Activated effector memory CD4-positive, alpha-beta T cell treated with anti-CD3 and anti-CD28 coated beads, Interleukin-2, amount 50 U/mL, for 16 hours (primary cell): ENCODE data around the gene MMEL1.
A peak's percentile ranks its signal among the peaks of the same experiment; 100 is the strongest.

Experiments
- DNase-seq: peaks from one replicate; pipeline ENCODE4 v3.0.0-alpha.2; 2020

Gene MMEL1

GRCh38 chr1:2642131-2642559 is 9.3 kb upstream of the MMEL1 start:
- no peak for DNase-seq

DNA sequence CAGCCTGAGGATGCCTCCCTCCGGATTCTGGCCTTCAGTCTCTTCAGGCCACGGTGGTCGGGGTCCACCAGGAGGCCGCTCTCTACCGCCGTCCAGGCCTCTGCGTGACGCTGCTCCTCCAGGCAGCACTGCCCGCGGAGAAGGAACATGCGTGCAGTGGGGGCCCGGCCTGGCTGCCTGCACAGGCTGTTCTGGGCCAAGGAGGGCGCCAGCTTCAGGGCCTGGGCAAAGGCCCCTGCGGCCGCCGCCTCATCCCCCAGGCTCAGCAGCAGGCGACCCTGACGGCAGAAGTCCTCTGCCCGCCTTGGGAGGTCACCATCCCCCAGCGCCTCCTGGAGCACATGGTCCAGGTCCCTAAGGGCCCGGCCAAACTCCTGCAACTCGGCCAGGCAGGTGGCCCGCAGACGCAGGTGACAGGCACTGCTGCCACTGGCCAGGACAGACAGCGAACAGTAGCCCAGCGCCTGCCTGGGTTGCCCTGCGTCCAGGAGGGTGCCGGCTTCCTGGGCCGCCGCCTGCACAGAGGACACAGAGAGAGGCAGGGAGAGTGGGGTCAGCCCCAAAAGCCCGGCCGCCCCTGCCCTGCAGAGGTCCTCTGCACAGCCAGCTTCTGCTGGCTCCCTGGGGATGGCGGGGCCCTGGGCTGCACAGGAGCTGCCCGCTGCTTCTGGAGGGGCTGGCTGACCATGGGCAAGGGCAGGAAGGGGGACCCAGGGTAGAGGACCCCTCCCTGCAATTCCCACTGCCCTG is 8.7 kb upstream of the MMEL1 start:
- peak; percentile 62 for DNase-seq

GRCh38 chr1:2640626-2641025 is 7.8 kb upstream of the MMEL1 start:
- peak; percentile 54 for DNase-seq

DNA sequence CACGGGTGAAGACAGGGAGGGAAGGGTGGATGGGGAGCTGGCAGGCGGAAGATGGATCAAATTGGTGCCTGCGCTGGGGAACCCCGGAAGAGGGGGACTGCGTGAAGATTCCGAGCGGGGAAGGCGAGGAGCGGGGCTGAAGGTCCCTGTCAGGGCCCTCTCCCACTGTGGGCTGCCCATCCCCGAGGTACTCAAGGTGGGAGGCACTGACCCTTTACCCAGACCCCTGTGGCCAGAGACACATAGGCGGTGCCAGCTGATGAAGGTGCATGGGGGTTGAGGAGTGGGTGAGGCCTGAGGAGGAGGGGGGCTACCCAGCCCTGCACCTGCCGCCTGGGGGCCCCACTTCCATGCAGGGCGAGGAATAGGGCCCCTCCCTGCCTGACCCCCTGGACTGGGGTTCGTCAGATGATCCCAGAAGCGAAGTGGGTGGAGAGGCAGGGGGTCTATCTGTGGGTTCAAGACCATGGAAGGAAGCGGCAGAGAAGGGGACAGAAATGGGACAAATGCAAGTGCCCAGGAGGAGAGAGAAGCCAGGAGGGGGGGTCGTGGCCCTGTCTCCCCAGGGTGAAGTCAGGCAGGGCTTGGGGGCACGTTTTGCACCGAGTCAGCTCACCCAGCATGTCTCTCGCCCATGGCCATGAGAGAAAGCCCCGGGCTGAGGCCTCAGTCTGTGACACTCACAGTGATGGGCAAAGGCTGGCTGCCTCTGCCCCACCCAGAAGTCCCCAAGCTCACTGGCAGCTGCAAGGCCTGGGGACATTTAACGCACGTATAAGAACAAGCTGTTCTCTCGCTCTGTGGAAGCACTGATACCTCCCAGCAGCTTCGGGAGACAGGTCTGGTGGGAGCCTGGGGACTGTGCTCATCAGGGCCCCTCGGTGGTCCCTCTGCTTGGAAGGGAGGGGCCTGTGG is 7.0 kb upstream of the MMEL1 start:
- peak; percentile 58 for DNase-seq

- DNase-seq = no peak
These were observed 6.4 kb upstream of the MMEL1 start for GRCh38 chr1:2639203-2639602.

DNA sequence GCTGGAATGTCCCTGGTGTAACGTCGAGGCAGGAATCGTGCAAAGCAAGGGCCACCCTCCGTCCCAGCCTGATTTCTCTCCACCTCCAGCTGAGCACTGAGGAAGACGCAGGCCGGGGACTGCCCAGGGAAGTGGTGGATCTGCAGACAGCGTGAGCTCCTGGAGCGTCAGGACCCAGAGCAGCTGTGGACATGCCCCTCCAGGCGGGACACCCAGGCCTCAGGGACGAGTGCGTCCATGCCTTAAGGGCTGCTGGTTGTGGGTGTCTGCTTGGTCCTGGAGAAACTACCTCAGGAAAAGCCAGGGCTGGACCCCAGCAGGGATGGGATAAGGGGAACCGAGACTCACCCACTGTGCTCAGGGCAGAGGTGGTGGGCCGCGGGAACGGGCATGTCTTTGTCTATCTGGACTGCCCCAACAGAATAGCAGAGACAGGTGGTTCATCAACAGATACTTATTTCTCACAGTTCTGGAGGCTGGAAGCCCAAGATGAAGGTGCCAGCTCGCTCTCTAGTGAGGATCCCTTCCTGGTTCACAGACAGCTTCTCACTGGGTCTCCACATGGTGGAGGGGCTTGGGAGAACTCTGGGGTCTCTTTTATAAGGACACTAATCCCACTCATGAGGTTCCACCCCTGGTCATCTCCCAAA is 5.8 kb upstream of the MMEL1 start:
- DNase-seq = no peak

GRCh38 chr1:2637442-2638145 is 4.8 kb upstream of the MMEL1 start:
- DNase-seq = no peak

DNA sequence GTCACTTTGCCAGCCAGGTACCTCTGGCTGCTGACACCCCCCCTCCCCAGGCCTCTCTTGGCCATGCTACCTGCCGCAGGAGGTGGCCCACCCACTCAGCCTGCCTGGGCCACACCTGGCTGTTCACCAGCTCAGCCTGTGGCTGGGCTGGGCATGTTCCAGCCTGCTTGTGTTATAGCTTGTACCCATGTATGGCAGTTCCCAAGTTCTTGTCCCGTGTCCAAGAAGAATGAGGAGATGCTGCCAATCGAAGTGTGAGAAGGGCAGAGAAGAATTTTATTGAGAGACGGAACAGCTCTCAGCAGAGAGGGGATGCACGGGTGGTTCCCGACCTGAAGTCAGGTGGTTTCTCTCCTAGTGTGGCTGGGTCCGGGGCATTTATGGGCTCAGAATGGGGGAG is 3.9 kb upstream of the MMEL1 start:
- DNase-seq = no peak

- DNase-seq = peak; percentile 43
These were observed 2.7 kb upstream of the MMEL1 start for GRCh38 chr1:2635361-2636010.

DNA sequence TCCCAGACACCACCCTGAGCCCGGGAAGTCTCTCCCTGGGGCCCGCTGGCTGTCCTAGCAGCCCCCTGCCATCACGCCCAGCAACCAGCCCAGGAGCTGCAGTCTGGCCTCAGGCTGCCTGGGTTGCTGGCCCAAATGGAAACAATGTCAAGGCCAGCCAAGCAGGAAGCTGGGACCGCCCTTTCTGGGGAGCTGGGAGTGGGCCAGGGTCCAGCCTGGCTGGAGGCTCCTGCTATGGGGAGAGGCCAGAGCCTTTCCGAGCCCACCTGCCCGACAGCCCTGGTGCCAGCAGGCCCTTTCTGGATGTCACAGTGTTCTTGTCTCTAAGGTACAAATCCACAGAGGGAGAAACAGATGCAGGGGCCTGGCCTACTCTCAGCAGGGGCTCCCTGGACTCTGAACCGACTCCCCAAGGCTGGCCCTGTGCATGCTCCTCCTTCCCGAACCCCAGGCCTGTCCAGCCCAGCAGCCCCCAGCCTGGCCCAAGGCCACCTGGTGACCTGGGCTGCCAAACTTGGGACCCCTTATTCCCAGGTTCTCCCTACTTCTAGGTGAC is 1.2 kb upstream of the MMEL1 start:
- peak; percentile 54 for DNase-seq

DNA sequence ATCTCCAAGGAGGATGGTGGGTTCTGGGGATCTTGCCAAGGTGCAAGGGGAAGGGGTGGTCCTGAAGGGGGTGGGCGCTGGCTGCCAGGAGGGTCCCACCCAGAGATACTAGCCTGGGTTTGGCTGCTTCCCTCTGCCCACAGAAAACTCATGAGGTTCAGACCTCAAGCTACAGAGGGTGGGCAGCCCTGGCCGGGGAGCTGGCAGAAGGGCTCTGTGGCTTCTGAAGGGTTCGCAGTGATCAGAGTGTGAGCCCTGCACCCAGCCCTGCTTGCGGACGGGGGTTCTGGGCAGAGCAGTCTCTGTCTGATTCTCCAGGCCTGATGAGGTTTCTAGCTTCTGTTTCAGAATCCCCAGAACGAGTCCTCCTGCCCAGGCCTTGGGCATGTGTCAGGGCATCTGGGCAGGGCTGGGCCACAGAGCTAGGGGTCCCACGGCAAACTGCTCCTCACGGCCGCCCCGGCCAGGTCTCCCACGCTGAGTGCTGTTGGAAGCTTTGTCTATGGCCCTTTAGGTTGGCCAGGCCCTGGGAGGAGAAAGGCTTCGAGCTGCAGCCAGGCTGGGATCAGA is 635 bp upstream of the MMEL1 start:
- no peak for DNase-seq

DNA sequence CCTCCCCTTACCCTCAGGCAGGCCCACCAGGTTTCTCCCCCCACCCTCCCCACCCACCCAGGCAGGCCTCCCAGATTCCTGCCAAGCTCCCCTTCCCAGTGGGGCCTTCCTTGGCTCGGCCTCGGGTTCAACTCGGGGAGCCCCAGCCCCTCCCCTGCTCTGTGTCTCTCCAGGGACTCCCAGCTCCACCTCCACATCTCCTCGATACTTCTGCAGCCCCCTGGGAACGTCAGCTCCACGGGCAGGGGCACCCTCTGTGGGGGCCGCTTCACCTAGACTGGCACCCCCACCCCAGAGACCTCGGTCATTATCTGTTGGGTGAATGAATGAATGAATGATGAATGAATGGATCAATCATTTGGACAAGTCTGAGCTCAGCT is 775 bp downstream of the MMEL1 start:
- no peak for DNase-seq

DNA sequence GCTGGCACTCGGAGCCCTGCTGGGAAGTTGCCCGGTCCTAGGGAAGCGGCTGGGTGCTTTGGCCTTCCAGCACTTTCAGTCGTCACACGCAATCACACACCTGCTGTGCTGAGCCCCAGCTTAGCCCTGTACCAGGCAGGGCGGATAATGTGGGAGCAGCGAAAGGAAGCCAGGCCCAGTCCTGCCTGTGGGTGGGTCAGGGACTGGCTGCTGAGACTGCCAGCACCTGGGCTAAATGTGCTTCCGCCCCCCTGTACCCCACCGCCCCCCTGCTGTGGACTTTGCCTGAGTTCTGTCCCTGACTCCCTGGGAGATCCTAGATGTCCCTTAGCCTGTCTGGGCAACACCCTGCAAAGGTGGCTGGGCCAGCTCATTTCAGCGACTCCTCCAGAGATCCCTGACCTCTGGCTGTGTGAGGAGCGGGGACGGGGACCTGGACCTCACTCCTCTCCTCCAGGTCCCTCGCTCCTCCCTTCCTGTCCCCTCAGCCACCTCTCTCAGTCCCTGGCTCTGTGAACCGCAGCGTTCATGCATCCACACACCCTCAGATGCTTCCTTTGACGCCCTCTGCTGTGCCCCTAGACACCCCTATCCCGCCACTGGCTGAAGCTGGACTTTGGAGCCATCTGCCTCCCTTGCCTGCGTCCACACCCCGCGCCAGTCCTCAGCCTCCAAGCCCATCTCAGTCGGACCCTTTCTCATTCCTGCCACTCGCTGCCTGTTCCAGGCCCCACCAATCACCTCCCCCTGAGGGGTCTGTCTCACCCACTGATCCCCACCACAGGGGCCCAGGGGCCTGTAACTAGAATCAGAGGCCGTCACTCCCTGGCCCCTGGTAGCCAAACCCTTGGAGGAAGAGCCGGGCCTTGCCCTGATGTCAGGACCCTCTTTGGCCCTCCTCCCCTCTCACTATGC is 1.4 kb downstream of the MMEL1 start:
- no peak for DNase-seq

DNA sequence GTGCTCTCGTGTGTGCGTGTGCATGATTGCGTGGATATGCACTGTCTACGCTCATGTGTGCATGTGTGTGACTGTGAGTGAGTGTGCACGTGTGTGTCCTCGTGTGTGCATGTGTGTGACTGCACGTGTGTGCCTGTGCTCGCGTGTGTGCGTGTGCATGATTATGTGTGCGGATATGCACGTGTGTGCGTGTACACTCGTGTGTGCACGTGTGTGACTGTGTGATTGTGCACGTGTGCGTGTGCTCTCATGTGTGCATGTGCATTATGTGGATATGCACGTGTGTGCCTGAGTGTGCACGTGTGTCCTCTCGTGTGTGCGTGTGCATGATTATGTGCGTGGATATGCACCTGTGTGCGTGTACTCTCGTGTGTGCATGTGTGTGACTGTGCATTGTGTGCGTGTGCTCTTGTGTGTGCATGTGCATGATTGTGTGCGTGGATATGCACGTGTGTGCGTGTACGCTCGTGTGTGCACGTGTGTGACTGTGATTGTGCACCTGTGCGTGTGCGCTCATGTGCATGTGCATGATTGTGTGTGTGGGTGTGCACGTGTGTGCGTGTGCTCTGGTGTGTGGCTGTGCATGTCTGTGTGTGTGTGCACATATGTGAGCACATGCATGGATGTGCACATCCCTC is 2.2 kb downstream of the MMEL1 start:
- no peak for DNase-seq

GRCh38 chr1:2629627-2630497 is 3.0 kb downstream of the MMEL1 start:
- no peak for DNase-seq

GRCh38 chr1:2628933-2629626 is 3.7 kb downstream of the MMEL1 start:
- no peak for DNase-seq

- DNase-seq = no peak
These were observed 4.5 kb downstream of the MMEL1 start for GRCh38 chr1:2628191-2628932.

DNA sequence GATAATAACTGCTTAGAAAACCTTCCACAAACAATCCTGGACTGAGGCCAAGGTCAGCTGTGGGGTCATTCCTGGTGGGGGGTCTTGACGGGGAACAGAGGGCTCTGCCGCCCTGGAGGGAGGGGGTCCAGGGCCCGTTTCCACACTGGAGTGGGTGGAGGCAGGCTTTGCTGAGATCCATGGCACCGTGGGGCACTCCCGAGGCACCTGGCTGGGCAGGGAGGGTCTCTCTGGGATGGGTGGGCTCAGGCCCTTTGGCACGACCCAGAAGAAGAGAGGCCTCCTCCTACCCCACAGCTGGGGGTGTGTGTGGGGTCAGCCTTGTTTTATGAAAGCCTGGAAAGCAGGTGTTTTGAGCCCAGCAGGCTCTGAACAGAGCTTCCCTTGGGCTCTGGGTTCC is 5.1 kb downstream of the MMEL1 start:
- no peak for DNase-seq
